ENCODE data around the gene CPA1.

The CPA1 gene

DNA sequence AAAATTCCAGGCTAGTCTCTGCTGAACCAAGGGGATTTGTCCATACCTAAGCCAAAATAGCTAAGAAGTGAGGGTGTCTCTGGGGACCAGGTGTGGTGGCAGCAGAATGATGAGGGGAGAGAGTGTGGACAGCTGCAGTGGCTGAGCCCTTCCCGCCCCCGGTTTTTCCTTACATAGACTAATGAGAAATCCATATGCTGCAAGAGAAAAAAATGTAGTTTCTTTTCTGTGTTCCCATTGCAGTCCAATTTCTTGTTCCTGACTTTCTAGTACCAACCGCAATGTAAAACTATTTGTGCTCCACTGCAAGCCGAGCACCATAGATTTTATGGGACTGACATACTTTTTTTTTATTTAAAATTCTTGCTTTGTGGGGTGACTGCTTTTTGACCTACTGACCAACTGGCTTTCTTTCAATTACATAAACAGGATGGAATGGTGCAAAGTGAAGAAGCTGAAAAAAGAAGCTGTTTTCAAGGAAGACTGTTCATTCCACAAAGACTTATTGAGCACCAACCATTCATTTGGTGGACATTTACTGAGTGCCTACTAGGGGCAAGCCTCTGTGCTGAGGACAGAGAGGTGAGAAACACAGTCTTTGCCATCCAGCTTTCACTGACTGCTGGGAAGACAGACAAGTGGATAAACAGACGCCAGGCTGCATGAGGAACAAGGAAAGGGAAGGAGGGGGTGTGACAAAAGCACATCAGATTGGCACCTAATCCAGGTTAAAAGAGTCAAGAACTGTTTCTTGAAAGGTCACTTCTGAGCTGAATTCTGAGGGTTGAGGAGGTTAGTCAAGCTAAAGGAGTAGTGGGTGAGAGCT lies 50.8 kb downstream of the CPA1 start:
- no peak for DNase-seq

DNA sequence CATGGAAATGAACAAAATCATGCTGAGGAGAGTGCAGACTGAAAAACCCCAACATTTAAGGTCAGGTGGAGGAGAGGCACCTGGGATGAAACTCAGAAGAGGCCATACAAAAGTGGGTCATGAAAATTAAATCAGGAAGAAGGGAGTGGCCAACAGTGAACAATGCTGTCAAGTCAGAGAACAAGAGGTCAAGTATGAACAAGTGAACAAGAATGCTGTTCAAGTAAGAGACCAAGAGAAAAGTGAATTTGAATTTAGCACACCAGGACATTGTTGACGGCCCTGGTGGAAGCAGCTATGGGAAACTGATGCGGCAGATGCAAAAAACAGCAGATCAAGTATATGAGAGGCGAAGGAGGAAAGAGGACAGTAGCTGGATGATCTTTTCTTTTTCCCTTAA lies 52.6 kb downstream of the CPA1 start:
- DNase-seq = no peak

DNA sequence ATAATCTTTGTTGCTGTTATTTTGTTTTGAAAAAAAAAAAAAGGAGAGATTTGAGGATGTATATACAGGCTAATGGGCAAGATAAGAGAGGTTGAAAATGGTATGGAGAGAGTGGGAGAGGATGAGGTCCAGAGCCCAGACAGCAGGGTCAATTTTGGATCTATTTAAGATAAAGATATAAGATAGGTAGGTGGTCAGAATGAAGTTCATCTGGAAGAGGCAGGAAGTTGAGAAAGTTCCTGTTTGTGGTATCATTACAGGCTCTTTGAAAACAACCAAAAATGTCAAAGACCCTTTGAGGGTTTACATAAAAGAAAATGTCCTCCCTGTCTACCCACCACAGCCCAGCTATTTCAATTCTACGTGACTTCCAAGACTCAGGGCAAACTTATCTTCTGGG lies 53.0 kb downstream of the CPA1 start:
- no peak for DNase-seq

- no peak for DNase-seq
Observed at GRCh38 chr7:130435311-130435854, 55.1 kb downstream of the CPA1 start.

DNA sequence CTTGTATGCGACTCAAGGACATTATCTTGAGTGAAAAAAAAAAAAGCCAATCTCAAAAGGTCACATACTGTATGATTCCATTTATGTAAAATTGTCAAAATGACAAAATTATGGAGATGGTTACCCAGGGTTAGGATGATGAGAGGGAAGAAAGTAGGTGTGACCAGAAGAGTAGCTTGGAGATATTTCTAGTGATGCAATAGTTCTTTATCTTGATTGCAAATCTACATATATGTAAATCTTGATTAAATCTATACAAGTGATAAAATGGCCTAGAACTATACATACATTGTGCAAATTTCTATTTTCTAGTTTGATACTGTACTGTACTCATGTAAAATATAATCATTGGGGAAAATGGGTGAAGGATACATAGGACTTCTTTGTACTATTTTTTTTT lies 56.0 kb downstream of the CPA1 start:
- no peak for DNase-seq
